Astrocyte (in vitro differentiated cells and primary cell): ENCODE measurements around the gene CWF19L1. TPM values are rescaled to one million over a fixed set of nuclear protein-coding genes. Genes with fewer than 3 reads are reported as not detected.
A peak's percentile ranks its signal among the peaks of the same experiment; 100 is the strongest.
"Not testable (repeated sequence)": the region's sequence is repeated elsewhere in the genome, so short reads cannot be mapped to it uniquely, and the experiment has no call there.

Experiments used
- DNase-seq: peaks from one replicate; pipeline ENCODE4 v3.0.0-alpha.2; 2010; ENCODE audit warnings: low read depth
- FAIRE-seq: peaks from 2 replicates; lab custom pipeline; 2011; peaks lifted over from hg19 to GRCh38; lab: Jason Lieb, UNC
- H2AFZ ChIP-seq: 2 replicates; pipeline ENCODE4 v1.6.0; 2012; ENCODE audit warnings: low read depth, low read length, inconsistent platforms
- H3K27ac ChIP-seq: 2 replicates; pipeline ENCODE4 v1.5.1; 2011; ENCODE audit warnings: low read depth, low read length, inconsistent platforms
- H3K27me3 ChIP-seq: 2 replicates; pipeline ENCODE4 v1.6.0; 2011; ENCODE audit warnings: low read length, inconsistent platforms; ENCODE audit not compliant: insufficient read depth
- H3K36me3 ChIP-seq: 2 replicates; pipeline ENCODE4 v1.5.1; 2011; ENCODE audit warnings: low read length, inconsistent platforms; ENCODE audit not compliant: insufficient read depth
- H3K4me1 ChIP-seq: 2 replicates; pipeline ENCODE4 v1.5.1; 2011; ENCODE audit warnings: low read length, inconsistent platforms; ENCODE audit not compliant: insufficient read depth
- H3K4me2 ChIP-seq: 2 replicates; pipeline ENCODE4 v1.6.0; 2012; ENCODE audit warnings: low read length, inconsistent platforms
- H3K4me3 ChIP-seq: 2 replicates; pipeline ENCODE4 v1.5.1; 2011; ENCODE audit warnings: low read depth, mild to moderate bottlenecking, low read length, inconsistent platforms; ENCODE audit not compliant: insufficient read depth
- H3K79me2 ChIP-seq: 2 replicates; pipeline ENCODE4 v1.6.0; 2012; ENCODE audit warnings: mild to moderate bottlenecking, low read length, inconsistent platforms; ENCODE audit not compliant: insufficient read depth
- H3K9ac ChIP-seq: 2 replicates; pipeline ENCODE4 v1.6.0; 2012; ENCODE audit warnings: mild to moderate bottlenecking, low read length, inconsistent platforms
- H3K9me3 ChIP-seq: 2 replicates; pipeline ENCODE4 v1.5.1; 2012; ENCODE audit warnings: low read depth, mild to moderate bottlenecking, low read length, inconsistent platforms; ENCODE audit not compliant: insufficient read depth
- H4K20me1 ChIP-seq: 2 replicates; pipeline ENCODE4 v1.6.0; 2012; ENCODE audit warnings: low read length, inconsistent platforms; ENCODE audit not compliant: insufficient read depth
- H3K27ac Mint-ChIP-seq: one replicate; pipeline ENCODE4 v1.8.0; 2021; ENCODE audit warnings: mild to moderate bottlenecking, mixed read lengths; ENCODE audit not compliant: unreplicated experiment
- H3K27me3 Mint-ChIP-seq: one replicate; pipeline ENCODE4 v1.8.0; 2021; ENCODE audit warnings: low read depth, mixed read lengths; ENCODE audit not compliant: unreplicated experiment
- H3K36me3 Mint-ChIP-seq: one replicate; pipeline ENCODE4 v1.8.0; 2021; ENCODE audit warnings: low read depth, mixed read lengths; ENCODE audit not compliant: unreplicated experiment
- H3K4me1 Mint-ChIP-seq: one replicate; pipeline ENCODE4 v1.8.0; 2021; ENCODE audit warnings: low read depth, mixed read lengths; ENCODE audit not compliant: unreplicated experiment
- H3K4me3 Mint-ChIP-seq: one replicate; pipeline ENCODE4 v1.8.0; 2021; ENCODE audit warnings: mild to moderate bottlenecking, moderate library complexity, mixed read lengths; ENCODE audit not compliant: unreplicated experiment
- H3K9me3 Mint-ChIP-seq: one replicate; pipeline ENCODE4 v1.8.0; 2021; ENCODE audit warnings: mild to moderate bottlenecking, mixed read lengths; ENCODE audit not compliant: unreplicated experiment
- CTCF ChIP-seq: IDR thresholded peaks from 2 replicates; pipeline ENCODE4 v1.5.1; 2011; ENCODE audit warnings: low read depth, mild to moderate bottlenecking, inconsistent platforms, low read length, moderate library complexity; ENCODE audit not compliant: insufficient read depth
- EZH2 ChIP-seq: IDR thresholded peaks from 2 replicates; pipeline ENCODE4 v1.6.1; 2012; ENCODE audit warnings: mild to moderate bottlenecking, low read length, inconsistent platforms; ENCODE audit not compliant: insufficient read depth
- total RNA-seq: library from RNA; stranded (reverse); gene quantifications from 2 replicates; pipeline ENCODE4 v1.2.1, GENCODE V29; 2021

The CWF19L1 gene
- total RNA-seq, 1 donor from 2014 or later: 23.2 TPM

GRCh38 chr10:100306861-100307260, 39.4 kb upstream of the CWF19L1 start:
- H3K79me2 ChIP-seq: no peaks in the 10 kb centered on the region
- H3K4me3 Mint-ChIP-seq: no peak overlapping the region
- no peaks in the 10 kb centered on the region for H3K36me3 Mint-ChIP-seq
- H3K36me3 ChIP-seq: no peaks in the 10 kb centered on the region
- no peak overlapping the region for H2AFZ ChIP-seq
- peaks cover 23% of the 10 kb centered on the region for H3K27me3 ChIP-seq
- H3K9ac ChIP-seq: no peak overlapping the region
- H3K4me1 Mint-ChIP-seq: peaks cover 5% of the 10 kb centered on the region
- no peaks in the 10 kb centered on the region for H3K9me3 Mint-ChIP-seq
- H3K27me3 Mint-ChIP-seq: peaks cover 12% of the 10 kb centered on the region
- no peaks in the 10 kb centered on the region for H3K9me3 ChIP-seq
- no peak overlapping the region for H3K27ac ChIP-seq
- TF ChIP-seq EZH2 (no peak), CTCF (no peak)
- H4K20me1 ChIP-seq: no peaks in the 10 kb centered on the region
- no peak for DNase-seq
- H3K4me2 ChIP-seq: no peak overlapping the region
- no peak overlapping the region for H3K4me3 ChIP-seq
- no peak for FAIRE-seq
- H3K4me1 ChIP-seq: no peaks in the 10 kb centered on the region
- no peak overlapping the region for H3K27ac Mint-ChIP-seq

- Histone ChIP-seq H3K27me3 (peaks cover 16% of the 10 kb centered on the region), H3K9ac (no peak overlapping the region), H3K4me2 (no peak overlapping the region), H3K4me1 (no peaks in the 10 kb centered on the region), H3K79me2 (no peaks in the 10 kb centered on the region), H3K4me3 (no peak overlapping the region), H3K36me3 (no peaks in the 10 kb centered on the region), H3K27ac (no peak overlapping the region), H2AFZ (no peak overlapping the region), H3K9me3 (no peaks in the 10 kb centered on the region), H4K20me1 (no peaks in the 10 kb centered on the region)
- Mint-ChIP-seq H3K27me3 (peaks cover 9% of the 10 kb centered on the region), H3K4me1 (peaks cover 5% of the 10 kb centered on the region), H3K4me3 (no peak overlapping the region), H3K36me3 (no peaks in the 10 kb centered on the region), H3K27ac (no peak overlapping the region), H3K9me3 (peaks cover 2% of the 10 kb centered on the region)
- FAIRE-seq: no peak
- TF ChIP-seq CTCF: no peak
- TF ChIP-seq EZH2: no peak
- DNase-seq: no peak
These were observed 37.0 kb upstream of the CWF19L1 start for GRCh38 chr10:100304414-100304813.

DNA sequence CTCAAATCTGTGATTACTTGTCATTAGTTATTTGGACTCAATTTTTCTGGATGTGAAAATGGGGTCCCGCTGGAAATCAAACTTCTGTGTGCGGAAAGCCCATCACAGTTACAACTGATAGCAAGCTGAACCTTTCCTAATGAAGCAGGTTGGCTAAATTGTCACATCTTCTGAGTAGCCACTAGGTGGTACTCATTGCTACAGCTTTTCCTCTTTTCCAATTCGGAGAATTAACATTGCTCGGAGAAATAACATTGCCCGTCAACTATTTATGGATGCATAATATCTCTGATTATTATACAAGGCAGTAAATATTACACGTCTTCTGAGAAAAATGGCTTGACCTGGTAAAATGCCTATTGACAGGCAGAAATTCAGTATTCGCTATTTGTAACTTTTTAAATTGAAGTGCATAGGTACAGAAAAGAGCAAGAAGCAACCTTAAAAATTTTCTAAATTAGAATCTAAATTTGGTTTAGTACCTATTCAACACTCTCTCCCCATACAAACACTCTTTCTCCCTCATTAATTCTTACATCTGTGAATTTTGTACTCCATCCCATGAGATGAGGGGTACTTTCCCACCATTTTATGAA, 36.4 kb upstream of the CWF19L1 start:
- Mint-ChIP-seq H3K27me3 (peaks cover 10% of the 10 kb centered on the region), H3K4me3 (no peak overlapping the region), H3K9me3 (peaks cover 2% of the 10 kb centered on the region), H3K36me3 (no peaks in the 10 kb centered on the region), H3K27ac (no peak overlapping the region), H3K4me1 (peaks cover 5% of the 10 kb centered on the region)
- TF ChIP-seq EZH2: no peak
- peak; percentile 79 for TF ChIP-seq CTCF
- Histone ChIP-seq H2AFZ (no peak overlapping the region), H3K79me2 (no peaks in the 10 kb centered on the region), H3K4me1 (no peaks in the 10 kb centered on the region), H3K9me3 (no peaks in the 10 kb centered on the region), H3K27me3 (peaks cover 16% of the 10 kb centered on the region), H4K20me1 (no peaks in the 10 kb centered on the region), H3K4me3 (no peak overlapping the region), H3K4me2 (no peak overlapping the region), H3K36me3 (no peaks in the 10 kb centered on the region), H3K27ac (no peak overlapping the region), H3K9ac (no peak overlapping the region)
- FAIRE-seq: peak; percentile 47
- peak; percentile 14 for DNase-seq

GRCh38 chr10:100301123-100301522, 33.7 kb upstream of the CWF19L1 start:
- not testable (repeated sequence) for H4K20me1 ChIP-seq, H3K4me1 Mint-ChIP-seq, H3K4me1 ChIP-seq, H2AFZ ChIP-seq, H3K79me2 ChIP-seq, H3K9me3 Mint-ChIP-seq, DNase-seq, H3K9me3 ChIP-seq, H3K4me3 ChIP-seq, H3K4me3 Mint-ChIP-seq, FAIRE-seq, H3K36me3 Mint-ChIP-seq, H3K4me2 ChIP-seq, H3K27ac Mint-ChIP-seq, H3K36me3 ChIP-seq, H3K27ac ChIP-seq, H3K9ac ChIP-seq
- peaks cover 24% of the 10 kb centered on the region for H3K27me3 ChIP-seq
- H3K27me3 Mint-ChIP-seq: peaks cover 21% of the 10 kb centered on the region
